Body of pancreas (tissue), 4 donors: ENCODE data around the gene COL18A1.
"Not testable (repeated sequence)": the region's sequence is repeated elsewhere in the genome, so short reads cannot be mapped to it uniquely, and the experiment has no call there.

ENCODE experiments used
- CTCF ChIP-seq, 7 experiments: fragments of 450-650 bp in 4 of 7; fragments of 200-600 bp in 3 of 7; sonication (generic) in 3 of 7; IDR thresholded peaks; one replicate each; pipeline ENCODE4 v1.5.1; 2016 to 2019; ENCODE audit warnings: antibody characterized with exemption in 7 of 7
- POLR2A ChIP-seq, 3 donors: fragments of 450-650 bp; IDR thresholded peaks; one replicate each; pipeline ENCODE4 v1.6.1; 2016; ENCODE audit warnings: antibody characterized with exemption in 3 of 3, mild to moderate bottlenecking in 2 of 3

DNA sequence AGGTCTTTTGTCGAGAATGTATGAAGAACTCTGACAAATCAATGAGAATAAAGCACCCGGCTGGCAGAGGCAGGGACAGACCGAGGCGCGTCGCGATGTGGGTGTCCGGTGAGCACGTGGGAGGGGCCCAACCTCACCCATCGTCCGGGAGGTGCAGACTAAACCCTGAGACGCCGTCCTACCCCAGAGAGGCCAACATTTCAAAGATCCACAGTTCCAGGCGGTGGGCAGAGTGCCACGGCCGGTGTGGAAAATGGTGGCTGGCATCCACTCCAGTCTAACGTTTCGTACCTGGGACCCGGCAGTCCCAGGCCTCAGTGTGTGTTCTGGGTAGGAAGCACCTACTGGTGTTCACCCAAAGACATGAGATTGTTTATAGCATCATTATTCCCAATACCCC lies 41.7 kb upstream of the COL18A1 start:
- TF ChIP-seq CTCF, POLR2A (IDR thresholded peaks at IDR 0.05): not testable (repeated sequence)
